Raji (cell line): ENCODE results near the gene TATDN2.

Experiments used
- POLR2A ChIP-seq: IDR thresholded peaks from 2 replicates; pipeline ENCODE4 v1.6.1; 2011; ENCODE audit warnings: low read depth, low read length, control low read depth; ENCODE audit not compliant: insufficient read depth

The TATDN2 gene

DNA sequence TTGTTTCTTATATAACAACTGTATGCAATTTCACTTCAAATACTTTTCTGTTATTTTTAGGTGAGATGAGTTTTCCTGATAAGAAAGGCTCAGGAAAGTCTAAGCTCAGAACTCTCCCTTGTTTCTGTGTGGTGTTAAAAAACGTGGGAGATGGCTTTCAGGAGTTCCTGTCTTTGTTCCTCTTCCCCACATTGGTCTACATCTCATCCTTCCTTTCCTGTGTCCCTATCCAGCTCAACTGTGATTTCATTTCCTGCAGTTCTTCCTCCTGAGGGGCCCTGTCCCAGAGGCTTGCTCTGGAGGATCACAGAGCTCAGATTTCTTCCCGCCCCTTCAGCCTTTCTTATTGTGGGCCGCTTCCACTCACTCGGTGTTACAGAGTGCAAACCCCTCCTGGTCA, 61.5 kb downstream of the TATDN2 start:
- TF ChIP-seq POLR2A = no peak

GRCh38 chr3:10310578-10310977, 62.3 kb downstream of the TATDN2 start:
- TF ChIP-seq POLR2A = no peak

DNA sequence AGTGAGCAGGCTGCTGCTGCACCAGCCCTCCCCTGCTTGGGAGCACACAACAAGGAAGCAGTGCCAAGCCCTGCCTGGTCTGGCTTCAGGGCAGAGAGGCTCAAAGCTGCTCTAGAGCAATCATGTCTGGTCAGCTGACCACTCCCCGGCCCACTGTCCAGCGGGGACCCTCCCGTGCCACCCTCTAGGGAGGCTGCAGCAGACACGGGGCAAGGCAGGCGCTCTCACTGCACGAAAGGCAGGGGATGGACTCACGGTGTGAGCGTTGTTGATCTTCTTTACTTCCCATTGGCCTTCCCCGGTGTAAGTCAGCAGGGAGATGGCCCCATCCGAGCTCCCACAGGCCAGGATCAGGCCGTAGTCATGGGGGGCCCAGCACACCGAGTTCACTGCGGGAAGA, 63.5 kb downstream of the TATDN2 start:
- no peak for TF ChIP-seq POLR2A

GRCh38 chr3:10312391-10312790, 64.1 kb downstream of the TATDN2 start:
- no peak for TF ChIP-seq POLR2A

DNA sequence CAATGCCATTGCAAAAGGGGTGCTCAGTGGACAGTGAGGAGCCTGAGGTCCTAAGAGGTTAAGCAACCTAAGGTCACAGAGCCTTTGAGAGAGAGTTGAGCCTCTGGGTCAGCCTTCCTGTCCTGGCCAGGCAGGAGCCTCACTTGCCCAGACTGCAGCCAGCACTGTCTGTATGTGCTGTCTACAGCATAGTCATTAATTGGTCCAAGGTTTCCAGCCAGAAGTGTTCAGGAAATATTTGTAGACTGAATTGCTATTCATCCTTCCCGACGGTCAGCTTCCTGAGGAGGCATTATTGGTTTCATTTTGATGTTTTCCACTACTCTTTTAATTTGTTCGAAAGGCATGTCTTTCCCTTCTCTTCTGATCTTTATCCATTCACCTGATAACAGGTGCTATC, 64.6 kb downstream of the TATDN2 start:
- TF ChIP-seq POLR2A = no peak

DNA sequence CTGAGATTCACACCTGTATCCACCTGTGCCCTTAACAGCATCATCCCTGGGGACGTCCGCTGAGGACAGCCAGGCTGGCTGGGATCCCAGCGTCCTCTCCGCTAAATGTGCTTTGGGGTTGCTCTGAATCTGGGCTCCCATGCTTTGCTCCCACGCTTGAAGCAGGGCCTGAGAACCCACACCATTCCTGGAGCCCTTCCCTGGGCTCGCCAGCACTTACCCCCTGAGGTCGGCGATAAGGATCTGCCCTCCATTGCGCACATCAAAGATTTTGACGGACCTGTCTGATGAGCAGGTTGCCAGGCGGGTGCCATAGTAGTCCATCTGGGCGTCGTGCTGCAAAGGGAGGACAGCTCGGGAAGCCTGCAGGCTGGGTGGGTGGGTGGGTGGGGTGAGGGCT, 66.8 kb downstream of the TATDN2 start:
- no peak for TF ChIP-seq POLR2A

GRCh38 chr3:10315771-10316344, 67.6 kb downstream of the TATDN2 start:
- no peak for TF ChIP-seq POLR2A

DNA sequence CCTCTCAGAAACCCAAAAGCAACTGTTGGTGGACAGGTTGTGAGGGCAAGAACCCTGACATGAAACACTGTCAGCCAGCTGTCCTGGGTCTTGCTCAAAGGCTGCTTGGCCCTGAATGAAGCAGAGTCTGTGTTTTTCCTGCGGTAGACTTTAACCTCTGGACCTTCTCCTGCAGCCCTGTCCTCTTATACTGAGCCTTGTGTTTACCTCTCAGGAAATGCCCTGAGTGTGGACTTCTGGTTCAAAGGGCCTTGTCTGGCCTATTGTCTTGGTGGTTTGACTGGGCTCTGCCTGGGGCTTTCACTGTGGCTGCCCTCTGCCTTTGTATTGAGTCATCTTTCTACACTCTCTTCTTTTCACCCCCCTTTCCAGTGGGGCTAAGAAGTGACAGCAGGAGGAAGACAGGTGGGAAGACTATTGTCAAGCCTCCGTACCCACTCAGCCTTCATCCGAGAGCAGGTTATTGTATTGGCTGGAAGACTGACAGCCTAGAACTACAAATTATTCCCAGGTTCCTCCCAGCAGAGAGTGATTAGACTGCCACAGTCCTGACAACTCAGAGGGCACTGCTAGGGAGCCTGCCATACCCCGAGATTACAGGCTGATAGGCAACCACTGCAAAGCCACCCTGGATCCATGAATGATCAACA, 69.2 kb downstream of the TATDN2 start:
- TF ChIP-seq POLR2A = no peak

DNA sequence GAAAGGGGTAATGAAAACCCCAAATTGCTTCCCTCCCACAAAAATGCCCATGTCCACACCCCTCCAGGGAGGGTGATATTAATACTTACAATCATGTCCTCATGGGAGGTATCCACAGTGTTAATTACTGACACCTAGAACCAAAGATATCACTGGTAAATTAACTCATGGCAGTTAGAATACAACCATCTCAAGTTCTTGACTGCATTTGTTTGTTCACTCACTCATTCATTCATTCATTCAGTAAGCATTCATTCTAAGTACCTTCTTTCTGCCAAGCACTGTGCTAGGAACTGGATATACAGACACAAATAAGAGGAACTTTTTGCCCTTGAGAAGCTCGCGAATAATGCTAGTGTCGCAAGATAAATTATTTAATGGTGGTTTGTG, 69.7 kb downstream of the TATDN2 start:
- no peak for TF ChIP-seq POLR2A

GRCh38 chr3:10319251-10319650, 71.0 kb downstream of the TATDN2 start:
- no peak for TF ChIP-seq POLR2A

DNA sequence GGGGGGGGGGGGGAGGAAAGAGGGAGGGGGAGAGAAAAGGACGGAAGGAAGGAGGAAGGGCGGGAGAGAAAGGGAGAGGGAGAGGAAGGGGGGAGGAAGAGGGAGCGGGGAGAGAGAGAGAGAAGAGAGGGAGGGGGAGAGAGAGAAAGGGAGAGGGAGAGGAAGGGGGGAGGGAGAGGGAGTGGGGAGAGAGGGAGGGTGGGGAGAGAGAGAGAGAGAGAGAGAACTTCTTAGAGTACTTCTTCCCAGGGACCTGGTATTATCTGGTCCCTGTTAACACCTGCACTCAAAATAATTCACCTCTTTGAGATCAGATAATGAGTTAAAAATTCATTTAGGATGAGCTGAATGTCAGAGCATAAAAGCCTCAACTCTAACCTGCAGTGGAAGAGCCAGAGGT, 71.5 kb downstream of the TATDN2 start:
- TF ChIP-seq POLR2A = no peak

DNA sequence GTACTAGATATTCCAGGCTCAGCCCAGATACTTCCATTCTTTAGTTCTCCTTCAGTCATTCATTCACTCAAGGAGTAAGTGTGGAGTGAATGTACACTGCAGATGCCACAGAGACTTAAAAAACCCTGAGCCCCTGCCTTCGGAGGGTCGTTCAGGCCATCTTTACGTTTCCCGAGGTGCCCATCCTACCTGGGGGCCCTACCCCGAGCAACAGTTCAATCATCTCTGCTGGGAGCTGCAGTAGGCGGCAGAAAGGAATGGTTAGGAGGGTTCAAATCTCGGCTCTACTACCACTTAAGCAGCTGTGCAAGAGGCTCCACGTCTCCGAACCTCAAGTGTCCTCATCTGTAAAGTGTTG, 72.0 kb downstream of the TATDN2 start:
- no peak for TF ChIP-seq POLR2A

- TF ChIP-seq POLR2A = no peak
Observed at GRCh38 chr3:10321630-10322351, 73.5 kb downstream of the TATDN2 start.

DNA sequence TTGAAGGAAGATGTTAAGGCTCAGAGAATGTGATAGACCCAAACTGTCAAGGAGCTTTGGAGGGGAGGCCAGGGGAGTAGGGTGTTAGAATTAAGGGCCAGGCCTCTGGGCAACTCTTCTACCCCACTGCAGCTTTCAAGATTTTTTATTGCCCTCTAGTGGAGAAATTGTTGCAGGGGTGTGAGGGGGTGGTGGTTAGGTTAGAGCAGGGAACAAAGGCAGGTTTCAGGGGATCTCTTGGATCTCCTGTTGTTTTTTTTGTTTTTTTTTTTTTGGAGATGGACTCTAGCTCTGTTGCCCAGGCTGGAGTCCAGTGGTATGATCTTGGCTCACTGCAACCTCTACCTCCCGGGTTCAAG, 74.1 kb downstream of the TATDN2 start:
- no peak for TF ChIP-seq POLR2A

DNA sequence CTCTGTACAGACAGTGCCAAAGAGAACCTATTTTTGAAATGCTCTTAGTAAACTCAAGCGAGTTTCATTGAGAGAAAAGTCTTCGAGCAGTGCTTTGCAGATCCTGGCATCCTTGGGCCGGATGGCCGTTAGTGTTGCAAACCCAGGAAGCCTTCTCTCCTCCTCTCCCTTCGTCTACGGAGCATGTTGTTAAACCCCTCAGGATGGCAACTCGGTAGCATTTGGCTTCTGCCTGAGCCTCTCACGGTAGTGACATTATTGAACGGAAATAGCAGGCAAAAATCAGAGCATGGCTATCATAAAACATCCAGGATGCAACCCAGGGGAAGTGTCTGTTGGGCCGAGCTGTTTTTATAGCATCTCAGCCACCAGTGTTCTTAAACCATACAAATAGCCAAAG, 79.3 kb downstream of the TATDN2 start:
- TF ChIP-seq POLR2A = no peak

DNA sequence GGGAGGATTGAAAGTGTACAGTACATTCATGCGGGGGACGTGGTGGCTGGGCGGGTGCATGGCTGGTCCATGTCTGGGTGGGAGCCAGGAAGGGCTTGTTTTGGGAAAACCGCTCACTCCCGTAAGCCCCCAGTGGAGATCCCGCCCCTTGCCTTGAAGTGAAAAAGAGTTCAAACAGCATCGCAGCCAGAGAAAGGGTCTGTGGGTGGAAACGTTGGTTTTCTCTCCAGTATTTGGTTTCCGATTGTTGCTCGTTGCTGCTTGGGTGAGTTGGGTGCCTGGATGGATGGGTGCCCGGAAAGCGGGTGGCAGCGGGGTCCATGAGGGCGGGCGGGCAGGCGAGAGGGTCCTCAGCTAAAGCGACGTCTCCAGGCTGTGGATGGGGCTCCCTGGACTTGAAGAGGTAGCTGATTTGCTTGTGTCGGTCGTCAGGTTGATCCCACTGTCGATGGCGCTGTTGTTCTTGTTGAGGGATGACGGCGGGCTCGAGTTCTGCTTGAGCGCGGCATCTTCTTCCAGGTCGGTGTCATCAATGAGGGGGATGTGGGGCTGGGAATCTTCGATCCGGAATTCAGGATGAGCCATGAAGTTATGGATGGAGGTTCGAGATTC, 80.3 kb downstream of the TATDN2 start:
- no peak for TF ChIP-seq POLR2A
